Right lobe of liver (tissue), 6 donors: ENCODE data around the gene NUP210. TPM values are rescaled to one million over a fixed set of nuclear protein-coding genes. Genes with fewer than 3 reads are reported as not detected.
A peak's percentile ranks its signal among the peaks of the same experiment; 100 is the strongest.

ENCODE experiments used
- ATAC-seq, 4 donors: fragments of 200-7000 bp; cut with Tn5 transposase; one replicate each; pipeline ENCODE4 v1.9.1; 2020; ENCODE audit warnings: mild to moderate bottlenecking in 4 of 4, moderate library complexity in 4 of 4
- DNase-seq, 3 donors: peaks; one replicate each; pipeline ENCODE4 v3.0.0-alpha.2; 2020
- H3K27ac ChIP-seq, 3 donors: fragments of 200-600 bp; one replicate each; pipeline ENCODE4 v1.8.0; 2022
- H3K27me3 ChIP-seq, 2 donors: fragments of 200-600 bp; one replicate each; pipeline ENCODE4 v1.8.0; 2022
- H3K36me3 ChIP-seq, 4 donors: fragments of 200-600 bp; sonication (generic) in 1 of 4; one replicate each; pipeline versions ENCODE4 v1.5.1 to v1.8.0; 2017 to 2022; ENCODE audit warnings: control low read depth in 1 of 4
- H3K4me1 ChIP-seq, 4 donors: fragments of 200-600 bp; sonication (generic) in 1 of 4; one replicate each; pipeline versions ENCODE4 v1.5.1 to v1.8.0; 2017 to 2022; ENCODE audit warnings: control low read depth in 1 of 4
- H3K4me3 ChIP-seq, 3 donors: fragments of 200-600 bp; one replicate each; pipeline ENCODE4 v1.8.0; 2022
- H3K9me3 ChIP-seq, 4 donors: fragments of 200-600 bp; sonication (generic) in 1 of 4; one replicate each; pipeline versions ENCODE4 v1.5.1 to v1.8.0; 2017 to 2022; ENCODE audit warnings: control low read depth in 1 of 4
- POLR2A ChIP-seq: fragments of 450-650 bp; IDR thresholded peaks from one replicate; pipeline ENCODE4 v1.6.1; 2017; ENCODE audit warnings: antibody characterized with exemption, mild to moderate bottlenecking
- WGBS: methylation state at CpG from one replicate; pipeline ENCODE4 v1.1.6; 2018; ENCODE audit warnings: low coverage, low lambda C conversion rate; ENCODE audit not compliant: insufficient coverage; ENCODE audit errors: missing lambda C conversion rate; 5-methylcytosine and 5-hydroxymethylcytosine counted together
- intact Hi-C, 2 donors: fragments of 100-400 bp; cut with DNase I; formaldehyde crosslinking; loops; one replicate each; pipeline versions ENCODE4 v1.11.2 to v1.14.1; 2022
- total RNA-seq, 6 experiments: library from RNA; depleted of rRNA in 2 of 6; stranded (reverse); fragments of >200 nt in 2 of 6; fragmentation: NEBNext Ultra II Directional in 3 of 6; extraction: Animal tissue kit (Norgen Biotek cat#: 25700) in 3 of 6; gene quantifications; one replicate each; pipeline versions ENCODE4 v1.1.0 to v1.2.4, GENCODE V29; 2016 to 2023
- TF ChIP-seq, protein P1 (sequence below), 4 donors: fragments of 200-600 bp in 3 of 4; fragments of 450-650 bp in 1 of 4; IDR thresholded peaks; one replicate each; pipeline versions ENCODE4 v1.5.1 to v1.8.0; 2016 to 2022; ENCODE audit warnings: antibody characterized with exemption in 4 of 4, mild to moderate bottlenecking in 2 of 4
- donor health status: DM: no; HTN: yes; CAD: no.
- donor health status: DM: no; HTN: no; CAD: no.
- donor health status: DM: no; HTN: no; CAD: no.
- donor health status: DM: no; HTN: yes; CAD: no.
- donor health status: DM: no; HTN: yes; CAD: no.

NUP210 gene
- total RNA-seq, 6 experiments from 2014 or later = 11.7 to 17.7 (median 15.6) TPM

DNA sequence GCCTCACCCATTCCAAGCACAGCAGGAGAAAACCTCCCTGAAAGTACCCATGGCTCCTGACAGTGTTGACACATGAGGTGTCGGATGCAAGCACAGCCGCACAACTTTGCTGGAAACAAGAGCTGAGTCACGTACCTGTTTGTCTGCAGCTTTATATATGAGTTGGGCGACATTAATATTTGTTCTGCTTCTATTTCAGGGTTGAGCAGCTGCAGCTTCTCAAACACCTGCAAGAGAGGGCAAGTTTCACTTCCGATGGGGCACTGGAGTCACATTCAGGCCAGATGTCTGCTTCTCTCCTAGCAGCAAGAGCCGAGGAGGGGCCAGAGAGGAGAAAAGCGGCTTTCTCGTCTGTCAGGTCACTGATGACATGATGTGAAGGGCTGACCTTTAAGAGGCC is 88.0 kb downstream of the NUP210 start:
- ATAC-seq (peak in 1 of 4 donors; percentile 10), DNase-seq (no peak)
- TF ChIP-seq, protein P1, sequence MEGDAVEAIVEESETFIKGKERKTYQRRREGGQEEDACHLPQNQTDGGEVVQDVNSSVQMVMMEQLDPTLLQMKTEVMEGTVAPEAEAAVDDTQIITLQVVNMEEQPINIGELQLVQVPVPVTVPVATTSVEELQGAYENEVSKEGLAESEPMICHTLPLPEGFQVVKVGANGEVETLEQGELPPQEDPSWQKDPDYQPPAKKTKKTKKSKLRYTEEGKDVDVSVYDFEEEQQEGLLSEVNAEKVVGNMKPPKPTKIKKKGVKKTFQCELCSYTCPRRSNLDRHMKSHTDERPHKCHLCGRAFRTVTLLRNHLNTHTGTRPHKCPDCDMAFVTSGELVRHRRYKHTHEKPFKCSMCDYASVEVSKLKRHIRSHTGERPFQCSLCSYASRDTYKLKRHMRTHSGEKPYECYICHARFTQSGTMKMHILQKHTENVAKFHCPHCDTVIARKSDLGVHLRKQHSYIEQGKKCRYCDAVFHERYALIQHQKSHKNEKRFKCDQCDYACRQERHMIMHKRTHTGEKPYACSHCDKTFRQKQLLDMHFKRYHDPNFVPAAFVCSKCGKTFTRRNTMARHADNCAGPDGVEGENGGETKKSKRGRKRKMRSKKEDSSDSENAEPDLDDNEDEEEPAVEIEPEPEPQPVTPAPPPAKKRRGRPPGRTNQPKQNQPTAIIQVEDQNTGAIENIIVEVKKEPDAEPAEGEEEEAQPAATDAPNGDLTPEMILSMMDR (IDR thresholded peaks at IDR 0.05) = no peak
- TF ChIP-seq POLR2A = no peak
- no peaks in the 10 kb centered on the region for H3K4me1 ChIP-seq
- no peak overlapping the region for H3K4me3 ChIP-seq
- H3K36me3 ChIP-seq = peaks cover 0 to 43% (median 4%) of the 10 kb centered on the region in 4 donors
- intact Hi-C loops = no loop called here
- no peak overlapping the region for H3K27ac ChIP-seq
- 82% methylated on average over 3 of the region's 8 CpGs for WGBS
- no peaks in the 10 kb centered on the region for H3K27me3 ChIP-seq
- no peaks in the 10 kb centered on the region for H3K9me3 ChIP-seq

GRCh38 chr3:13329746-13330145 is 90.4 kb downstream of the NUP210 start:
- Histone ChIP-seq H3K9me3 (no peaks in the 10 kb centered on the region), H3K27me3 (no peaks in the 10 kb centered on the region), H3K4me3 (no peak overlapping the region), H3K36me3 (peaks cover 0 to 50% (median 4%) of the 10 kb centered on the region in 4 donors), H3K4me1 (no peaks in the 10 kb centered on the region), H3K27ac (no peak overlapping the region)
- intact Hi-C loops = no loop called here
- 90% methylated on average over 3 of the region's 5 CpGs for WGBS
- no peak for DNase-seq
- no peak for TF ChIP-seq POLR2A
- TF ChIP-seq, protein P1 (IDR thresholded peaks at IDR 0.05) = no peak
- no peak for ATAC-seq

DNA sequence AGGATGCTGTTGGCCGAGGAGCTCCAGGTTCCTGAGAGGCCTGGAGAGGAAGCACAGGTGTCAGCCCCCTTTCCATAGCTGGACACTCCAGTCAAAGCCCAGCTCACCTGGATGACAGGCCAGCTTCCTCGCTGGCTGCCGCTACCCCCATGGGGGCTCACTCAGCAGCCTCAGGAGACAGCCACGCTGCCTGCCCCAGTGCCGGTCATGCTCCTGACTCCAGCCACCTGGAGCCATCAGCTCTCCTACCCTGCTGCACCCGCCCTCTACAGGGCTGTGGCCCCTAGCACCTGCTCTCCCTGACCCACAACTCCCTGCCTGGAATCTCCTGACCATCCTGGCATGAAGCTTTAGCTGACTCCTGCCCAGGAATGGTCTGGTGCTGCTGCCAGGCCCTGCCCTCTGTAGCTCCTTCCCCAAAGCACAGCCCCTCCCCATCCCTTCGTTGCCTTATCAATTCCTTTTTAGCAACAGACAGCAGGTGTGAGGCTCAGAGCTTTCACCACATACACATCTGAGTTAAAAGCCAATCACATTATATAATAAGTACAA is 94.2 kb downstream of the NUP210 start:
- intact Hi-C loops = no loop called here
- Histone ChIP-seq H3K27me3 (no peaks in the 10 kb centered on the region), H3K4me3 (no peak overlapping the region), H3K4me1 (no peaks in the 10 kb centered on the region), H3K9me3 (no peaks in the 10 kb centered on the region), H3K27ac (no peak overlapping the region), H3K36me3 (peaks cover 0 to 62% (median 7%) of the 10 kb centered on the region in 4 donors)
- DNase-seq (no peak), ATAC-seq (no peak)
- TF ChIP-seq, protein P1 (IDR thresholded peaks at IDR 0.05) = no peak
- TF ChIP-seq POLR2A = no peak
- WGBS = 14% methylated on average over 1 of the region's 7 CpGs

DNA sequence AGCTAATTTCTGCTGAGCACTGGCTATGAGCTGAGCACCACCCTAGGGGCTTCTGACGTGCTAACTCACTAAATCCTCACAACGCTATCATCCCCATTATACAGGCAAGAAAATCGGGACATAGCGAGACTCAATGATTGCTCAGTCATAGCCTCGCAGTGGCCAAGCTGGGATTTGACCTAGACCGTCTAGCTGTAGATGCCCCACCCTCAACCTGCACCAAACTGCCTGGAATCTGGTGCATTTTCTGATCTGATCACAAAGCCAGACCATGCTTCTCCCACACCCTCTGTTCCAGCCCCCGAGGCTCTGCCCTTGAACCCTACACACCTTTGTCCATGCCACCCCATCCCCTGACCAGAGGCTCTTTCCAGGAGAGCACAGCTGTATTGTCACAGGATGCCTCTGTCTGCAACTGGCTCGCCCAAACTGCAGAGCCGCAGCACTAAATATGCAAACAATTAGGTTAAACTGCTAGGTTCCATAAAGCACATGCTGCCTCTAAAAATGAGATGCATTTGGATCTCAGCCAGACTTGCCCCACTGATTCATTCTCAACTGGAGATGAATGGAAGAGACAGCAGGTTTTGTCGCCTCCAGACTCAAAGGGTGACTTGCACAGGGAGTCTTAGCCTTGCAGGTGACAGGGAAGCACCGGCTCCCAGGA is 95.2 kb downstream of the NUP210 start:
- H3K36me3 ChIP-seq = peaks cover 0 to 68% (median 7%) of the 10 kb centered on the region in 4 donors
- H3K4me1 ChIP-seq = no peaks in the 10 kb centered on the region
- no peaks in the 10 kb centered on the region for H3K9me3 ChIP-seq
- TF ChIP-seq POLR2A = no peak
- TF ChIP-seq, protein P1 (IDR thresholded peaks at IDR 0.05) = no peak
- H3K27ac ChIP-seq = no peak overlapping the region
- intact Hi-C loops = no loop called here
- H3K27me3 ChIP-seq = no peaks in the 10 kb centered on the region
- DNase-seq (no peak), ATAC-seq (no peak)
- 90% methylated on average over 6 of the region's 11 CpGs for WGBS
- no peak overlapping the region for H3K4me3 ChIP-seq
